ENCODE data around the gene CDH22.

DNA sequence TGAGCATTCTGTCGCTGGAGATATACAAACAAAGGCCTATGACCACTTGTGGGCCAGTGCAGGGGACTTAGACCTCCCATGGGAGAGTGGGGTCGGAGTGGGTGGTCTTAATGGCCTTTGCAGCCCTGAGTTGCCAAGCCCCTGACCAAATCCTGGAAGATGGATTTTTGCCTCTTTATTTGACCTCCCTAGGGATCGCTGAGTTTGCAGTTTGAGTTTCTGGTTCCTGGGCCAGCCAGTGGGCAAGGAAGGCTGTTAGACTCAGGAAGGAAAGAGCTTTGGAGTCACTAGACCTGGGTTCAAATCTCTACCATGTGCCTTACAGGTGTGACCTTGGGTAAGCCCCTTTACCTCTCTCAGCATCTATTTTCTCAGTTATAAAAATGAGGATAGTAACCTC, 96.0 kb downstream of the CDH22 start:
- TF ChIP-seq ZNF274 (IDR thresholded peaks at IDR 0.05; ENCODE audit: borderline replicate concordance, low read depth, low read length) (no peak), ZNF766 (CRISPR knock-in tag; conservative IDR thresholded peaks at IDR 0.05) (no peak), BACH1 (tag; IDR thresholded peaks at IDR 0.05) (no peak), SOX6 (IDR thresholded peaks at IDR 0.05) (no peak), EZH2 (IDR thresholded peaks at IDR 0.05; ENCODE audit: borderline replicate concordance, low read depth, low read length) (no peak), YY1 (IDR thresholded peaks at IDR 0.05; ENCODE audit: borderline replicate concordance in 1 of 3, control insufficient read depth in 1 of 3, extremely low read depth in 1 of 3, insufficient read depth in 3 of 3, insufficient read length in 1 of 3, insufficient replicate concordance in 2 of 3, low read depth in 1 of 3, low read length in 2 of 3) (no peak)
